TTC549 (cell line): ENCODE data around the gene PTK6.
"Not testable (repeated sequence)": the region's sequence is repeated elsewhere in the genome, so short reads cannot be mapped to it uniquely, and the experiment has no call there.

ENCODE experiments used
- FAIRE-seq: peaks from 2 replicates; lab custom pipeline; 2012; peaks lifted over from hg19 to GRCh38; lab: Jason Lieb, UNC

Gene PTK6

GRCh38 chr20:63536997-63537524, at the start of gene PTK6:
Gene PTK6 (minus strand): TSS chr20:63537376. CDS start chr20:63537314, 62 bp downstream.
- no peak for FAIRE-seq

GRCh38 chr20:63586797-63587196, 49.6 kb upstream of the PTK6 start:
- FAIRE-seq, result no peak

GRCh38 chr20:63585616-63586565, 48.7 kb upstream of the PTK6 start:
- FAIRE-seq, result no peak

- FAIRE-seq, result no peak
Measured at GRCh38 chr20:63582382-63583063, 45.3 kb upstream of the PTK6 start.

GRCh38 chr20:63580796-63581461, 43.8 kb upstream of the PTK6 start:
- FAIRE-seq, result no peak

GRCh38 chr20:63579017-63579694, 42.0 kb upstream of the PTK6 start:
- FAIRE-seq, result no peak

GRCh38 chr20:63578224-63579016, 41.2 kb upstream of the PTK6 start:
- FAIRE-seq, result no peak

- no peak for FAIRE-seq
Measured at GRCh38 chr20:63577317-63577894, 40.2 kb upstream of the PTK6 start.

GRCh38 chr20:63576311-63576710, 39.1 kb upstream of the PTK6 start:
- no peak for FAIRE-seq

GRCh38 chr20:63574829-63575743, 37.9 kb upstream of the PTK6 start:
- no peak for FAIRE-seq

GRCh38 chr20:63574156-63574828, 37.1 kb upstream of the PTK6 start, which contains the start of gene HELZ2:
Gene HELZ2 (minus strand): TSS chr20:63574239. CDS start chr20:63572385, 1,854 bp downstream.
- FAIRE-seq, result no peak

- FAIRE-seq, result no peak
Measured at GRCh38 chr20:63573647-63574131, 36.5 kb upstream of the PTK6 start.

GRCh38 chr20:63572788-63573646, 35.8 kb upstream of the PTK6 start:
- FAIRE-seq, result no peak

- no peak for FAIRE-seq
Measured at GRCh38 chr20:63572071-63572787, 35.1 kb upstream of the PTK6 start.

- not testable (repeated sequence) for FAIRE-seq
Measured at GRCh38 chr20:63571087-63571478, 33.9 kb upstream of the PTK6 start.

GRCh38 chr20:63570281-63571086, 33.3 kb upstream of the PTK6 start:
- FAIRE-seq, result no peak
